ENCODE results near the gene FOXL2NB. TPM values are rescaled to one million over a fixed set of nuclear protein-coding genes. Genes with fewer than 3 reads are reported as not detected.

The FOXL2NB gene
- total and polyA plus RNA-seq, 10 of the 15 experiments (the other 5 are each of a cell fraction or from before 2014, with no cell fraction given), result not detected

- Histone ChIP-seq H3K27me3 (replicated peaks in 1 of 2; ENCODE audit: control insufficient read depth in 2 of 2, insufficient read depth in 2 of 2, low read length in 1 of 2) (peaks cover 27 to 50% of the 10 kb centered on the region in 2 experiments), H3K79me2 (ENCODE audit: control insufficient read depth, insufficient read depth, low read length) (no peaks in the 10 kb centered on the region), H3K36me3 (ENCODE audit: control insufficient read depth in 2 of 2, insufficient read depth in 2 of 2, low read length in 1 of 2) (no peaks in the 10 kb centered on the region), H3K9me3 (replicated peaks; ENCODE audit: control insufficient read depth, insufficient read depth, low read length) (no peaks in the 10 kb centered on the region; the same call in 2 of the 3 replicates), H4K20me1 (ENCODE audit: control insufficient read depth, insufficient read depth) (no peaks in the 10 kb centered on the region), H3K27ac (ENCODE audit: control insufficient read depth, insufficient read depth) (no peak overlapping the region), H2AFZ (ENCODE audit: control insufficient read depth, low read depth, low read length) (no peak overlapping the region), H3K4me3 (no peak overlapping the region), H3K4me1 (ENCODE audit: control insufficient read depth, insufficient read depth, low read length) (no peaks in the 10 kb centered on the region), H3K4me2 (ENCODE audit: control insufficient read depth, insufficient read depth) (no peak overlapping the region), H3K9ac (ENCODE audit: control insufficient read depth, insufficient read depth, low read length) (no peak overlapping the region)
- no peak for TF ChIP-seq SPI1 (IDR thresholded peaks at IDR 0.05; ENCODE audit: borderline replicate concordance, insufficient read depth, low read depth, low read length)
- no peak for TF ChIP-seq CEBPZ (IDR thresholded peaks at IDR 0.05; ENCODE audit: low read depth, low read length)
- no peak for TF ChIP-seq PAX8 (IDR thresholded peaks at IDR 0.05)
- no TSS peak for BruUV-seq (replicated peaks)
- intact Hi-C loops (cut with micrococcal nuclease; ENCODE audit: unreplicated experiment) (loop anchor here (1.0 kb wide), 1 partner anchor 392 kb away; no protein-coding TSS in a partner anchor), in situ Hi-C loops (cut with MboI) (loop anchor here (5.0 to 25.0 kb wide), 3 partner anchors 378 to 1175 kb away; partner anchors contain the start of gene SOX14)
- 38% methylated on average over 45 of the region's 45 CpGs for WGBS (ENCODE audit: insufficient coverage, insufficient replicate concordance, low lambda C conversion rate, missing lambda C conversion rate)
- DNase-seq (ENCODE audit: low read depth, low spot score) (no peak), ATAC-seq (no peak), FAIRE-seq (no peak)
- RAD21 ChIA-PET (ENCODE audit: unreplicated experiment), result interaction anchor here (1.1 to 1.3 kb wide), 3 partner anchors 85 to 393 kb away, joined by 3 to 5 read pairs (median 4); no protein-coding TSS in a partner anchor
- SMC1A ChIA-PET (ENCODE audit: uncharacterized antibody, unreplicated experiment), result interaction anchor here (1.0 kb wide), 2 partner anchors 266 to 352 kb away, joined by 3 to 4 read pairs; no protein-coding TSS in a partner anchor
- POLR2A ChIA-PET, result no interaction called here
- CTCF ChIA-PET, result interaction anchor here (0.9 to 3.0 kb wide), 17 partner anchors 7 to 460 kb away, joined by 3 to 38 read pairs (median 5); no protein-coding TSS in a partner anchor
Observed at GRCh38 chr3:138936741-138937689, 10.0 kb upstream of the FOXL2NB start.
